ENCODE data around the gene IGFBP2. TPM values are rescaled to one million over a fixed set of nuclear protein-coding genes. Genes with fewer than 3 reads are reported as not detected.

IGFBP2 gene
- total RNA-seq, 3 donors from 2014 or later: 16.0 to 131 (median 115) TPM

GRCh38 chr2:216643986-216644659 is 10.9 kb downstream of the IGFBP2 start:
- peaks cover 0 to 7% of the 10 kb centered on the region in 2 donors for H3K4me1 ChIP-seq

GRCh38 chr2:216644842-216645635 is 11.8 kb downstream of the IGFBP2 start:
- Histone ChIP-seq H3K9me3 (no peaks in the 10 kb centered on the region), H3K4me3 (no peak overlapping the region), H3K27me3 (no peaks in the 10 kb centered on the region), H3K27ac (peak overlapping the region; percentile 41 to 69), H3K4me1 (peaks cover 0 to 7% of the 10 kb centered on the region in 2 donors), H3K36me3 (no peaks in the 10 kb centered on the region)
- intact Hi-C loops (cut with DNase I; ENCODE audit: low total_unique reads): no loop called here
- DNase-seq (ENCODE audit: low spot score in 2 of 2): no peak
- TF ChIP-seq POLR2A (IDR thresholded peaks at IDR 0.05) (no peak), POLR2AphosphoS5 (IDR thresholded peaks at IDR 0.05) (peak in 1 of 3 donors; percentile 38)

More at GRCh38 chr2:216643986-216644659, 10.9 kb downstream of the IGFBP2 start:
- no peaks in the 10 kb centered on the region for H3K36me3 ChIP-seq
- H3K27me3 ChIP-seq: no peaks in the 10 kb centered on the region
- peak overlapping the region; percentile 41 to 69 for H3K27ac ChIP-seq
- DNase-seq (ENCODE audit: low spot score in 2 of 2): no peak
- intact Hi-C loops (cut with DNase I; ENCODE audit: low total_unique reads): no loop called here
- H3K4me3 ChIP-seq: no peak overlapping the region
- no peaks in the 10 kb centered on the region for H3K9me3 ChIP-seq
- TF ChIP-seq CTCF (IDR thresholded peaks at IDR 0.05) (no peak), POLR2AphosphoS5 (IDR thresholded peaks at IDR 0.05) (no peak), POLR2A (IDR thresholded peaks at IDR 0.05) (no peak)

GRCh38 chr2:216645636-216645950 is 12.4 kb downstream of the IGFBP2 start:
- DNase-seq (ENCODE audit: low spot score in 2 of 2): no peak
- intact Hi-C loops (cut with DNase I; ENCODE audit: low total_unique reads): no loop called here

GRCh38 chr2:216646116-216646515 is 12.9 kb downstream of the IGFBP2 start:
- intact Hi-C loops (cut with DNase I; ENCODE audit: low total_unique reads): no loop called here
- H3K4me1 ChIP-seq: peaks cover 0 to 7% of the 10 kb centered on the region in 2 donors

More at GRCh38 chr2:216645636-216645950, 12.4 kb downstream of the IGFBP2 start:
- Histone ChIP-seq H3K4me1 (peaks cover 0 to 7% of the 10 kb centered on the region in 2 donors), H3K36me3 (no peaks in the 10 kb centered on the region), H3K4me3 (no peak overlapping the region), H3K27ac (peak overlapping the region in 1 of 2 donors; percentile 10), H3K9me3 (no peaks in the 10 kb centered on the region), H3K27me3 (no peaks in the 10 kb centered on the region)
- TF ChIP-seq CTCF (IDR thresholded peaks at IDR 0.05) (no peak), POLR2A (IDR thresholded peaks at IDR 0.05) (no peak), POLR2AphosphoS5 (IDR thresholded peaks at IDR 0.05) (no peak)

GRCh38 chr2:216648105-216648504 is 14.9 kb downstream of the IGFBP2 start:
- TF ChIP-seq POLR2AphosphoS5 (IDR thresholded peaks at IDR 0.05) (peak in 1 of 3 donors; percentile 57), POLR2A (IDR thresholded peaks at IDR 0.05) (no peak), CTCF (IDR thresholded peaks at IDR 0.05) (no peak)
- no peak for DNase-seq (ENCODE audit: low spot score in 2 of 2)
- Histone ChIP-seq H3K9me3 (no peaks in the 10 kb centered on the region), H3K27ac (no peak overlapping the region), H3K36me3 (no peaks in the 10 kb centered on the region), H3K4me3 (no peak overlapping the region), H3K27me3 (no peaks in the 10 kb centered on the region), H3K4me1 (peaks cover 0 to 7% of the 10 kb centered on the region in 2 donors)
- intact Hi-C loops (cut with DNase I; ENCODE audit: low total_unique reads): no loop called here

More at GRCh38 chr2:216646116-216646515, 12.9 kb downstream of the IGFBP2 start:
- Histone ChIP-seq H3K4me3 (no peak overlapping the region), H3K27ac (peak overlapping the region in 1 of 2 donors; percentile 10), H3K9me3 (no peaks in the 10 kb centered on the region), H3K27me3 (no peaks in the 10 kb centered on the region), H3K36me3 (no peaks in the 10 kb centered on the region)
- TF ChIP-seq POLR2A (IDR thresholded peaks at IDR 0.05) (no peak), POLR2AphosphoS5 (IDR thresholded peaks at IDR 0.05) (no peak), CTCF (IDR thresholded peaks at IDR 0.05) (no peak)
- no peak for DNase-seq (ENCODE audit: low spot score in 2 of 2)

Measured in breast epithelium (tissue), 4 donors.